Measurements from ENCODE around the gene RAB36. TPM values are rescaled to one million over a fixed set of nuclear protein-coding genes. Genes with fewer than 3 reads are reported as not detected.

The RAB36 gene
- total RNA-seq, 1 donor from 2014 or later, result 9.6 TPM

- DNase-seq (no peak), ATAC-seq (no peak)
- no peak for TF ChIP-seq CTCF (IDR thresholded peaks at IDR 0.05)
- Histone ChIP-seq H3K4me1 (peaks cover 8% of the 10 kb centered on the region), H3K4me3 (no peak overlapping the region), H3K36me3 (no peaks in the 10 kb centered on the region), H3K9me3 (no peaks in the 10 kb centered on the region), H3K27ac (no peak overlapping the region), H3K27me3 (ENCODE audit: low read depth) (no peaks in the 10 kb centered on the region)
- intact Hi-C loops (cut with DNase I), result no loop called here
Measured at GRCh38 chr22:23166841-23167616, 21.8 kb downstream of the RAB36 start.

GRCh38 chr22:23168391-23169042 lies 23.2 kb downstream of the RAB36 start:
- intact Hi-C loops (cut with DNase I), result no loop called here
- H3K4me3 ChIP-seq, result no peak overlapping the region
- H3K27ac ChIP-seq, result no peak overlapping the region
- no peak for TF ChIP-seq CTCF (IDR thresholded peaks at IDR 0.05)
- DNase-seq (no peak), ATAC-seq (no peak)
- no peaks in the 10 kb centered on the region for H3K9me3 ChIP-seq
- no peaks in the 10 kb centered on the region for H3K27me3 ChIP-seq (ENCODE audit: low read depth)
- H3K4me1 ChIP-seq, result peaks cover 7% of the 10 kb centered on the region
- no peaks in the 10 kb centered on the region for H3K36me3 ChIP-seq

GRCh38 chr22:23169043-23169406 lies 23.7 kb downstream of the RAB36 start:
- DNase-seq (no peak), ATAC-seq (no peak)
- no peak for TF ChIP-seq CTCF (IDR thresholded peaks at IDR 0.05)
- peaks cover 1% of the 10 kb centered on the region for H3K4me1 ChIP-seq
- no peak overlapping the region for H3K27ac ChIP-seq
- H3K9me3 ChIP-seq, result no peaks in the 10 kb centered on the region
- no peaks in the 10 kb centered on the region for H3K27me3 ChIP-seq (ENCODE audit: low read depth)
- intact Hi-C loops (cut with DNase I), result no loop called here
- no peak overlapping the region for H3K4me3 ChIP-seq
- H3K36me3 ChIP-seq, result no peaks in the 10 kb centered on the region

- peaks cover 17% of the 10 kb centered on the region for H3K4me1 ChIP-seq
- H3K4me3 ChIP-seq, result no peak overlapping the region
- no peaks in the 10 kb centered on the region for H3K36me3 ChIP-seq
- peaks cover 8% of the 10 kb centered on the region for H3K9me3 ChIP-seq
- ATAC-seq (no peak), DNase-seq (no peak)
- no peak for TF ChIP-seq CTCF (IDR thresholded peaks at IDR 0.05)
- no peaks in the 10 kb centered on the region for H3K27me3 ChIP-seq (ENCODE audit: low read depth)
- intact Hi-C loops (cut with DNase I), result loop anchor here (10.0 kb wide), 1 partner anchor 109 kb away; no protein-coding TSS in a partner anchor
- H3K27ac ChIP-seq, result no peak overlapping the region
Measured at GRCh38 chr22:23175817-23176644, 30.8 kb downstream of the RAB36 start.

- peaks cover 8% of the 10 kb centered on the region for H3K9me3 ChIP-seq
- ATAC-seq (no peak), DNase-seq (no peak)
- peak overlapping the region; percentile 31 for H3K27ac ChIP-seq
- no peaks in the 10 kb centered on the region for H3K27me3 ChIP-seq (ENCODE audit: low read depth)
- H3K4me1 ChIP-seq, result peaks cover 21% of the 10 kb centered on the region
- H3K4me3 ChIP-seq, result no peak overlapping the region
- no peaks in the 10 kb centered on the region for H3K36me3 ChIP-seq
- intact Hi-C loops (cut with DNase I), result loop anchor here (10.0 kb wide), 1 partner anchor 108 kb away; no protein-coding TSS in a partner anchor
- no peak for TF ChIP-seq CTCF (IDR thresholded peaks at IDR 0.05)
Measured at GRCh38 chr22:23176645-23177027, 31.4 kb downstream of the RAB36 start.
